Activated effector memory CD4-positive, alpha-beta T cell treated with anti-CD3 and anti-CD28 coated beads, Interleukin-2, amount 50 U/mL, for 16 hours (primary cell): Measurements from ENCODE around the gene PSMB8.

Experiments used
- DNase-seq: peaks from one replicate; pipeline ENCODE4 v3.0.0-alpha.2; 2020

PSMB8 gene

DNA sequence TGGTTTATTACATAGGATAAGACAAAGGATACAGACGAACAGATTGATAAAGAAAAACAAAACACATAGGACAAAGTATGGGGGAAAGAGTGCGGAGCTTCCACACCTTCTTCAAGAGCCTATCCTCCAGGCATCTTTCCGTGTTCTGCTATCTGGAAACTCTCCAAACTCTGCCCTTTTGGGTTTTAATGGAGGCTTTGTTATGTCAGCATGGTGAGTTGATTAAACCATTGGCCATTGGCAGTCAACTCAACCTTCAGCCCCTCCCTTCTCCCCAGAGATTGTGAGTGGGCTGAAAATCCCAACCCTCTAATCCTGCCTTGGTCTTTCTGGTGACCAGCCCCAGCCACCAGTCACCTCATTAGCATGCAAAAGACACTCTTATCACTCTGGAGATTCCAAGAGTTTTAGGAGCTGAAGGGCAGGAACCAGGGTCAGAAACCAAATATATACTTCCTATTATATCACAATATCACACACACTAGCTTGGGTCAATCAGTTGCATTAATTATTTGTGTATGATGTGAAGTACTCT, 50.9 kb downstream of the PSMB8 start:
- no peak for DNase-seq
